AG04450 (cell line): Measurements from ENCODE around the gene LSS. TPM values are rescaled to one million over a fixed set of nuclear protein-coding genes. Genes with fewer than 3 reads are reported as not detected.
"Not testable (repeated sequence)": the region's sequence is repeated elsewhere in the genome, so short reads cannot be mapped to it uniquely, and the experiment has no call there.

Source experiments
- CTCF ChIA-PET: fragments of 300-600, 350-600 bp; formaldehyde crosslinking; extraction: SDS; loops from one replicate; lab custom pipeline; 2022; ENCODE audit warnings: antibody characterized with exemption, inconsistent platforms; lab: Charles Lee
- POLR2A ChIA-PET: fragments of 350-600 bp; formaldehyde crosslinking; extraction: SDS; loops from one replicate; lab custom pipeline; 2021; ENCODE audit warnings: antibody characterized with exemption, inconsistent platforms; lab: Yijun Ruan, JAX
- DNase-seq: peaks from one replicate; pipeline ENCODE4 v3.0.0-alpha.2; 2011; ENCODE audit warnings: low read depth, low spot score
- H3K27ac ChIP-seq: one replicate; pipeline ENCODE4 v1.5.1; 2012; ENCODE audit warnings: low read depth, low read length, control low read depth
- H3K27me3 ChIP-seq: one replicate; pipeline ENCODE4 v1.6.0; 2012; ENCODE audit warnings: low read length; ENCODE audit not compliant: control insufficient read depth, insufficient read depth
- H3K4me3 ChIP-seq: 2 replicates; pipeline ENCODE4 v1.5.1; 2011; ENCODE audit warnings: mild to moderate bottlenecking, low read depth, low read length, control low read depth
- H3K9me3 ChIP-seq: 2 replicates; pipeline ENCODE4 v1.5.1; 2012; ENCODE audit warnings: low read length; ENCODE audit not compliant: control insufficient read depth, insufficient read depth
- CTCF ChIP-seq: IDR thresholded peaks from 2 replicates; pipeline ENCODE4 v1.5.1; 2011; ENCODE audit warnings: low read depth, low read length, control low read depth, inconsistent platforms
- polyA plus RNA-seq: library from polyadenylated mRNA; depleted of rRNA; stranded (reverse); fragments of >200 nt; gene quantifications from 2 replicates; pipeline ENCODE4 v1.2.3, GENCODE V29; 2011; rRNA removed

LSS gene
- polyA plus RNA-seq, 1 experiment: 49.0 TPM

GRCh38 chr21:46141767-46142581 is 86.6 kb downstream of the LSS start:
- no peak overlapping the region for H3K27ac ChIP-seq
- CTCF ChIA-PET: interaction anchor here (1.2 to 2.9 kb wide), 7 partner anchors 11 to 181 kb away, joined by 3 to 31 read pairs (median 5); no protein-coding TSS in a partner anchor
- no peak for TF ChIP-seq CTCF
- POLR2A ChIA-PET: interaction anchor here (0.9 kb wide), 1 partner anchor 168 kb away, joined by 3 read pairs; no protein-coding TSS in a partner anchor
- no peak for DNase-seq
- H3K27me3 ChIP-seq: peaks cover 5% of the 10 kb centered on the region
- H3K9me3 ChIP-seq: peaks cover 14% of the 10 kb centered on the region
- H3K4me3 ChIP-seq: no peak overlapping the region

- POLR2A ChIA-PET, H3K4me3 ChIP-seq, DNase-seq, H3K27me3 ChIP-seq, H3K27ac ChIP-seq: not testable (repeated sequence)
- H3K9me3 ChIP-seq: peaks cover 14% of the 10 kb centered on the region
- CTCF ChIA-PET: interaction anchor here (1.2 kb wide), 1 partner anchor 168 kb away, joined by 4 read pairs; no protein-coding TSS in a partner anchor
Measured at GRCh38 chr21:46140352-46141003, 88.1 kb downstream of the LSS start.

GRCh38 chr21:46139686-46140085 is 88.9 kb downstream of the LSS start:
- Histone ChIP-seq H3K27me3 (peaks cover 5% of the 10 kb centered on the region), H3K9me3 (peaks cover 13% of the 10 kb centered on the region), H3K27ac (no peak overlapping the region), H3K4me3 (no peak overlapping the region)
- ChIA-PET POLR2A (no interaction called here), CTCF (interaction anchor here (1.1 to 1.4 kb wide), 2 partner anchors 43 to 166 kb away, joined by 3 to 4 read pairs; no protein-coding TSS in a partner anchor)
- no peak for TF ChIP-seq CTCF
- DNase-seq: no peak

GRCh38 chr21:46138383-46138970 is 90.1 kb downstream of the LSS start:
- DNase-seq: no peak
- POLR2A ChIA-PET: no interaction called here
- peaks cover 13% of the 10 kb centered on the region for H3K9me3 ChIP-seq
- H3K27ac ChIP-seq: no peak overlapping the region
- CTCF ChIA-PET: interaction anchor here (0.5 to 1.4 kb wide), 3 partner anchors 18 to 165 kb away, joined by 3 to 4 read pairs (median 3); no protein-coding TSS in a partner anchor
- peaks cover 5% of the 10 kb centered on the region for H3K27me3 ChIP-seq
- no peak overlapping the region for H3K4me3 ChIP-seq
- TF ChIP-seq CTCF: no peak

Other genes with a start within 250 kb of the LSS start
- gene COL6A1, start 247.0 kb downstream of the LSS start, polyA plus RNA-seq: 493 and 591 TPM in 2 replicates
- gene COL6A2, start 130.7 kb downstream of the LSS start, polyA plus RNA-seq: 454 and 676 TPM in 2 replicates
- not detected in 2 replicates for gene FTCD, start 73.2 kb downstream of the LSS start, polyA plus RNA-seq
- 1.6 and 2.9 TPM in 2 replicates for gene SPATC1L, start 44.3 kb downstream of the LSS start, polyA plus RNA-seq
- gene MCM3AP, start 56.8 kb upstream of the LSS start, polyA plus RNA-seq: 41.5 and 43.7 TPM in 2 replicates
- gene YBEY, start 57.6 kb upstream of the LSS start, polyA plus RNA-seq: 29.0 and 31.2 TPM in 2 replicates
- 1.2 TPM in 2 replicates for gene C21orf58, start 95.1 kb upstream of the LSS start, polyA plus RNA-seq
- 8.5 and 8.8 TPM in 2 replicates for gene PCNT, start 95.4 kb upstream of the LSS start, polyA plus RNA-seq
- 19.5 and 21.0 TPM in 2 replicates for gene DIP2A, start 230.1 kb upstream of the LSS start, polyA plus RNA-seq